Erythroblast (primary cell): ENCODE data around the gene SSNA1.

Experiments
- DNase-seq, 2 experiments: peaks; one replicate each; lab custom pipeline; 2025; lab: John Stamatoyannopoulos, UW
- GATA1 ChIP-seq: IDR thresholded peaks from 2 replicates; pipeline ENCODE4 v1.6.1; 2011; ENCODE audit warnings: low read depth, mild to moderate bottlenecking, control low read depth, low read length, moderate library complexity
- POLR2A ChIP-seq: IDR thresholded peaks from 2 replicates; pipeline ENCODE4 v1.6.1; 2011; ENCODE audit warnings: mild to moderate bottlenecking, low read length

The SSNA1 gene, protein sequence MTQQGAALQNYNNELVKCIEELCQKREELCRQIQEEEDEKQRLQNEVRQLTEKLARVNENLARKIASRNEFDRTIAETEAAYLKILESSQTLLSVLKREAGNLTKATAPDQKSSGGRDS

DNA sequence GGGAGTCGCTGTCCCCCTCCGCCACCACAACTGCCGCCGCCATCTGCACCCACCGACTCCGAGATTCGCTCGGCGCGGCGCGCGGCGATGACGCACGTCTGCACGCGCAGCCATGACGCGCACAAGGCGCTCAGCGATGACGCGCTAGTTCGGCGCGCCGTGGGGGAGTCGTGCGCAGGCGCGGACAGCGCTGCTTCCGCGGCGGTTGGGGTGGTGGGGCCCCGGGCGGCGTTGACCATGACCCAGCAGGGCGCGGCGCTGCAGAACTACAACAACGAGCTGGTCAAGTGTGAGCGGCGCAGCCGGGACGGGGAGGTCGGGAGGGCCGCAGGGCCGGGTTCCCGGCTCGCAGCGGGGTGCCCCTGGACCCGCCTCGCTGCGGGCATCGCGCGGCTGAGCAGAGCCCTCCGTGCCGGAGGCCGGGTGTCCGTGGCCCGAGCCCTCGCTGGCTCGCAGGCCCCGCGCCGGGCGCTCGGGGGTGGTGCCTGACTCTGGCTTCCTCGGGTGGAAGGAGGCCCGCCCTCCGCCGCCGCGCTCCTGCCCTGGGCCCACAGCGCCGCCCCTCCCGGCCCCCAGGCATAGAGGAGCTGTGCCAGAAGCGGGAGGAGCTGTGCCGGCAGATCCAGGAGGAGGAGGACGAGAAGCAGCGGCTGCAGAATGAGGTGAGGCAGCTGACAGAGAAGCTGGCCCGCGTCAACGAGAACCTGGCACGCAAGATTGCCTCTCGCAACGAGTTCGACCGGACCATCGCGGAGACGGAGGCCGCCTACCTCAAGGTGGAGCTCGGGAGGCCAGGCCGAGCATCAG, at the start of gene SSNA1, which contains the start of gene ANAPC2:
TSS of gene SSNA1 (plus strand) at position 187 of the 807 bp plus-strand sequence. CDS start at position 238, 51 bp downstream.
TSS of gene ANAPC2 (minus strand) at position 71 of the 807 bp plus-strand sequence. CDS start at position 43, 28 bp downstream.
- TF ChIP-seq POLR2A (peak; percentile 94), GATA1 (no peak)
- peak; percentile 98 to 99 for DNase-seq

DNA sequence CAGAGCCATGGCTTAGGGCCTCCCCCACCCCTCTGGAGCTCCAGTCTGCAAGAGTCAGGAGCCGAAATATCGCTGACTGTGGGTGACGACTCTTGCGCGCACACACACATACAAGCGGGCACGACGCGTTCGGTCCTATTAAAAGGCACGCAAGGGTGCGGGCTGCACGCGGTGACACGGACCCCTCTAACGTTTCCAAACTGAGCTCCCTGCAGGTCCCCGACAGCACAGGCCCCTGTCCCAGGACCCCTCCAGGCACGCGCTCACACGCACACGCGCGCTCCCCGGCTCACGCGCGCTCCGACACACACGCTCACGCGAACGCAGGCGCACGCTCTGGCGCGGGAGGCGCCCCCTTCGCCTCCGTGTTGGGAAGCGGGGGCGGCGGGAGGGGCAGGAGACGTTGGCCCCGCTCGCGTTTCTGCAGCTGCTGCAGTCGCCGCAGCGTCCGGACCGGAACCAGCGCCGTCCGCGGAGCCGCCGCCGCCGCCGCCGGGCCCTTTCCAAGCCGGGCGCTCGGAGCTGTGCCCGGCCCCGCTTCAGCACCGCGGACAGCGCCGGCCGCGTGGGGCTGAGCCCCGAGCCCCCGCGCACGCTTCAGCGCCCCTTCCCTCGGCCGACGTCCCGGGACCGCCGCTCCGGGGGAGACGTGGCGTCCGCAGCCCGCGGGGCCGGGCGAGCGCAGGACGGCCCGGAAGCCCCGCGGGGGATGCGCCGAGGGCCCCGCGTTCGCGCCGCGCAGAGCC, 49.6 kb upstream of the SSNA1 start, which contains the start of gene GRIN1:
TSS of gene GRIN1 (plus strand) at position 433 of the 746 bp plus-strand sequence. CDS start 333 bp downstream, outside the sequence.
- DNase-seq = peak; percentile 55 to 64
- TF ChIP-seq GATA1 (no peak), POLR2A (no peak)

DNA sequence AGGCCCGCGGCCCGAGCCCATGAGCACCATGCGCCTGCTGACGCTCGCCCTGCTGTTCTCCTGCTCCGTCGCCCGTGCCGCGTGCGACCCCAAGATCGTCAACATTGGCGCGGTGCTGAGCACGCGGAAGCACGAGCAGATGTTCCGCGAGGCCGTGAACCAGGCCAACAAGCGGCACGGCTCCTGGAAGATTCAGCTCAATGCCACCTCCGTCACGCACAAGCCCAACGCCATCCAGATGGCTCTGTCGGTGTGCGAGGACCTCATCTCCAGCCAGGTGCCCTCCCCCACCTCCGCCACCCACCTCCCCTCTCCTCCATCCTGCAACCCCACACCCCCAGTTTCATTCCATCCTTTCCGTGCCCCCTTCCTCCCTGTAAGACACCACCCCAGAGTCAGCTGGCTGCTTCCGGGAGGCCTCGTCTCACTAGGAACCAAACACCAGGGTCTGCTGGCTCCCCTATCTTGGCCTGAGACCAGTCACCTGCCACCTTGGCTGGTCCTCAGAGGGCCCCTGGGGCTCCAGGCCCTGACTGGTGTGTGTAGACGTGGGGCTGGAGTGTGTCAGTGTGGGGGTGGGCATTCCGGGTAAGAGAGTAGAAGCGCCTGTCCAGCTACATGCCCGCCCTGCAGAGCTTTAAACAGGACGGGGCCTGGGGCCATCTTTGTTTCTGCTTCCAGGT, 48.9 kb upstream of the SSNA1 start:
- no peak for DNase-seq
- no peak for TF ChIP-seq POLR2A
- TF ChIP-seq GATA1 = no peak

DNA sequence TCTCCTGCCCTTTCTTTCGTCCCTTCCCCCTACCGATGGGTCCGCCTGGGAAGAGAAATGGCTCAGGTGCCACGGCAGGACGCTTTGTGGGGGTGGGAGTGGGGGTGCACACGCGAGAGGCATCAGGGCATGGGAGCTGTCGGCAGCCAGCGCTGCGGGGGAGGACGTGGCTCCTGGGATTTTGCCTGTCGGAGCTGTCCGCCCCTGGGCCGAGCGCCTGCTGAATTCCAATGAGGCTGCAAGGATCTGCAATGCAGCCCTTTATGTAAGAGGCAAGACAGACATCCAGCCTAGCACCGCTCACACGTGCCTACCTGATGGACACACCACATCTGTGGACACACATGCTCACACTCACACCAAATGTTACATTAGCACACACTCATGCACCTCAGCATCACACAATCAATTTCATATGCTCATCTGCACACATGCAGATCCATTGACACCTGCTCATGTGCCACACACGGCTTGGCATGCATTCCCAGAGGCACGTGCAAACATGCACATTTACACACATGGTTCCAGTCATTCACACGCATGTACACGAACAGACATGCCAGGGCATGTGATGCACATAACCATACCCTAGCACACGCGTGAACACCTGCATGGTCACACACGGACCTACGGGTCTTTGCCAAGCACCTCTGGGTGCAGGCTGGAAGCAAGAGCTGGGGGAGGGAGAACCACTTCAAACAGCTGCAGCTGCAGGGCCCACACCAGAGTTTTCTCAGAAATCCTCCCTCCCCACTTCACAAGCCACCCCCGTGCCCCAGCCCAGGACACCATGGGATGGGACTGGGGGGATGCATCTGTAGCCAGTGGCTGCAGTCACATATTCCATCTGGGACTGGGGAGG, 48.1 kb upstream of the SSNA1 start:
- no peak for DNase-seq
- TF ChIP-seq POLR2A (no peak), GATA1 (no peak)

DNA sequence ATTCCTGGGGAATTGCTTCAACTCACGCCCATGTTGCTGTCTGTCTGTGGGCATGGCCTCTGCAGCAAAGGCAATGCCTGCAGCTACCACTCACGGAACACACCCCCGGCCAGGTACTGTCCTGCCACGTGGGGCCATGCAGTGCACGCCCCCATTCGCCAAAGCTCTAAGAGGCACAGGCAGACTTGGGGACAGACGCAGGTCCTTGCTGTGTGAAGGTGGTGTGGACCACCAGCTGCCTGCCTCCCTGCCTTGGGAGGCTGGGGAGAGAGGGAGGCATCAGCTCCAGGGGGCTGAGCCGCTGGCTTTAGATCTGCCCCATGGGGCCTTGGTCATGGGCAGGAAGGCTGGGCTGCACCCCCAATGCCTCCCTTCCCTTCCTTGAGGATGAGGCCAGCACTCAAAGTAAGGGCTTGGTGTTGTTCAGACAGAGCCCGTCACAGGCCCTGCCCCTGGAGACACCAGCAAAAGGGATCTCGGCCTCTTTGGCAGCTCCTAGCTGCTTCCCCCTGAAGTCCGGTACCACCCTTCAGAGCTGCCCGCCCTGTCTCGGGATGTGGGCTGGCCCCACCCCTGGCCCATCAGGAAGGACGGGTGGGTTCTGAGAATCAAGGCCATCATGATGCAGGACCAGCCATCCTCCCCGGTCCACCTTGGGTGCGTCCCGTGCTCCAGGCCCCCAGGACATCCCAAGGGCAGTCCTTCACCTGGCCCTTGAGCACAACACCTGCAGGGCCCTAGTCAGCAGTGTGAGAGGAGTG, 47.2 kb upstream of the SSNA1 start:
- TF ChIP-seq POLR2A (no peak), GATA1 (no peak)
- DNase-seq = no peak

DNA sequence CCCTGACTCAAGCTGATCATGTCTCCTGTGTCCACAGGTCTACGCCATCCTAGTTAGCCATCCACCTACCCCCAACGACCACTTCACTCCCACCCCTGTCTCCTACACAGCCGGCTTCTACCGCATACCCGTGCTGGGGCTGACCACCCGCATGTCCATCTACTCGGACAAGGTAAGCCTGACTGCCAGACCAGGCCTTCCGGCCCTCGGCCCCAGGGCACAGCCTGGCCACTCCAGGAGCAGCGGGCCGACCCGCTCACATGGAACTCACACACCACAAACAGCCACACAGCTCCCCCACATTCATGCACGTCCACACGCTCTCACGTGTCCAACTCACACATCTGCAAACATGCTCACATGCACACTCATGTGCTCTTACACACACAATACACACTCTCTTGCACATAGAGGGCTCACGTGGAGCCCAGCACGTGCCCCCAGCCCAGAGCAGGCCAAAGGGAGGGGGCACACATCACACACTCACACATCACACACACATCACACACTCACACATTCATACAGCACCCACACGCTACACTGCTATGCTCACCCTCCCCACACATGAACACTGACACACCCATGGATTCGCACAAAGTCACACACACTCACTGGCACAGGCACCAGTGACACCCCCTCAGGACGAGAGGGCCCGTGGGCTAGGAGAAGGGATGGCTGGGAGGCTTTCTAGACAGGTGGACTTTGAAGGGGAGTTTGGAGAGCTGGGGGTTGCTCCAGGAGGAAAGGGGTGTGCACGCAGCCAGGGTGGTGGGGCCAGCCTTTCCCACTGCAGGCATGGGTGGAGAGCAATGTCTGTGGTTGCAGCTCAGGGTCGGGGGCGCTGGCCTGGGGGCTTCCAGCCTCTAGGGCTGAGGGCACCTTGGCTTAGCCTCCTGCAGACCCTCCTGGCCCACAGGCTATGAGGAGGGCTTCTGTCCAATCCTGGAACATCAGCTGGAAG, 46.2 kb upstream of the SSNA1 start:
- DNase-seq = no peak
- no peak for TF ChIP-seq POLR2A
- no peak for TF ChIP-seq GATA1

DNA sequence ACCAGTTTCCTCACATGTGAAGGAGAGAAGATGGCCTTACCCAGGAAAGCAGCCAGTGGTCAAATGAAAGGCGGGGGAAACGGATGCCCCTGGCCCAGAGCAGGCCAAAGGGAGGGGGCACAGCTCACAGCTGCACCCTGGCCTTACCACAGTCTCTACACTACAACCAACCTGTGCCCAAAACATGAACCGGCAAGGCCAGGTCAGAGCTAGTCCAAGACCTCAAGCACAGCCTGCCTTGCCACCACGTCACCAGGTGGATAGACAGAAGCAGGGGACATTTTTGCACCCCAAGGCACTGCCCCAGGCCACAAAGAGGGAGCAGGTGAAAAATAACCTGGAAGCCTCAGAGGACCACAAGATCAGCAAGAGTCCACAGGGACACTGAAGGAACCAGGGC, 45.0 kb upstream of the SSNA1 start:
- TF ChIP-seq GATA1 (no peak), POLR2A (no peak)

DNA sequence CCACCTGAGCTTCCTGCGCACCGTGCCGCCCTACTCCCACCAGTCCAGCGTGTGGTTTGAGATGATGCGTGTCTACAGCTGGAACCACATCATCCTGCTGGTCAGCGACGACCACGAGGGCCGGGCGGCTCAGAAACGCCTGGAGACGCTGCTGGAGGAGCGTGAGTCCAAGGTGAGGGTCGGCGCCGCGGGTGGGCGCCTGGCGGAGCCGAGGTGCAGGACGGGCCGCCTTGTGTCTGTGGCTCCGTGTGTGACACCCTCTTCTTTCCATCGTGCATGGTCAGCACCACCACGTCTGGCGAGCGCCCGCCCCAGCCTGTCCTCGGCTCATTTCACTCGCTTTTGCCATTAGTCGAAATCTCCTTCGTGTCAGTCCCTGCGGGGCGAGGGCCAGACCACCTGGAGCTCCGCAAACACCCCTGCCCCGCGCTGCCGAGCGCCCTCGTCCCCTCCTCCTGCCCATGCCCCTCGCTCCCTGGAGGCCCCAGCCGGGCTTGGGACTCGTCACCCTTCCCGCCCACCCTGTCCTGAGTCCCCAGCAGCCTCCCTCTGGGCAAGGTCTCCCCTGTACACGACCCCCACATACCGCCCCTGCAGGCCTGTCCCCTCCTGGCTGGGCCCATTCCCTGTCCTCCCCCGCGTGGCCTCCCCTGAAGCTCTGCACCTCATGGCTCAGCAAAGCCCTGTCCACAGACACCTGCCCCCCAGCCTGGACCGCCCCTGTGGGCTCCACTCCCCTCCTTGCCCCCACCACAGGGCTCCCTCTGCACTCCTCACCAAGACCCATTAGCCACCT, 42.5 kb upstream of the SSNA1 start:
- TF ChIP-seq GATA1 (no peak), POLR2A (no peak)
- DNase-seq = no peak

More for the DNA sequence above, 45.0 kb upstream of the SSNA1 start:
- no peak for DNase-seq

DNA sequence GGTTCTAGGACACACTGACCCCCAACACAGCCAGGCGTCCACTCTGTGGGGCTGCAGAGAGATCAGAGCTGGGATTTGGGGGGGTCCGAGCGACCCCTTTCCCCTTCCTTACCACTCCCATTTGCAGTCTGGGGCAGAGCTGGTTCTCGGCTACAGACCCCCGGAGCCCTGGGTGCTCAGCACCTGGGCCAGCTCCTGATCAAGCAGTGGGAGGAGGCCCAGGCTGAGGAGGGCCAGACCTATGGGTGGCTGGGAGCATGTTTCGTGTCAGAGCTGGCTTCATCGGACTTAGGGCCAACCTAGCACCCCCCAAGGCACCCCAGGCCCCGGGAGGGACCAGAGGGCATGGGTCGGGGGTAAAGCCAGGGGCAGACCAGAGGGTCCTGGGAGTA, 42.0 kb upstream of the SSNA1 start:
- DNase-seq = no peak
- TF ChIP-seq POLR2A (no peak), GATA1 (no peak)
